Measurements from ENCODE around the gene LAMTOR2.

GRCh38 chr1:156077430-156077760 lies 22.8 kb downstream of the LAMTOR2 start:
- TF ChIP-seq HDGF (IDR thresholded peaks at IDR 0.05; ENCODE audit: borderline replicate concordance) (no peak), FOXM1 (IDR thresholded peaks at IDR 0.05; ENCODE audit: borderline replicate concordance) (no peak), ZNF384 (IDR thresholded peaks at IDR 0.05) (no peak), FOXK2 (IDR thresholded peaks at IDR 0.05) (no peak), NFRKB (IDR thresholded peaks at IDR 0.05) (no peak), SP1 (IDR thresholded peaks at IDR 0.05) (no peak), FOXA1 (IDR thresholded peaks at IDR 0.05) (no peak), ELF4 (IDR thresholded peaks at IDR 0.05) (no peak), SUZ12 (IDR thresholded peaks at IDR 0.05) (no peak)

Data from HEK293T (cell line).